Hematopoietic multipotent progenitor cell treated with erythropoietin and hydrocortisone succinate and interleukin-3 and kit ligand, for 4 days (in vitro differentiated cells): ENCODE measurements around the gene HDC.

ENCODE experiments used
- DNase-seq: peaks from one replicate; pipeline ENCODE4 v3.0.0-alpha.2; 2015

HDC gene

DNA sequence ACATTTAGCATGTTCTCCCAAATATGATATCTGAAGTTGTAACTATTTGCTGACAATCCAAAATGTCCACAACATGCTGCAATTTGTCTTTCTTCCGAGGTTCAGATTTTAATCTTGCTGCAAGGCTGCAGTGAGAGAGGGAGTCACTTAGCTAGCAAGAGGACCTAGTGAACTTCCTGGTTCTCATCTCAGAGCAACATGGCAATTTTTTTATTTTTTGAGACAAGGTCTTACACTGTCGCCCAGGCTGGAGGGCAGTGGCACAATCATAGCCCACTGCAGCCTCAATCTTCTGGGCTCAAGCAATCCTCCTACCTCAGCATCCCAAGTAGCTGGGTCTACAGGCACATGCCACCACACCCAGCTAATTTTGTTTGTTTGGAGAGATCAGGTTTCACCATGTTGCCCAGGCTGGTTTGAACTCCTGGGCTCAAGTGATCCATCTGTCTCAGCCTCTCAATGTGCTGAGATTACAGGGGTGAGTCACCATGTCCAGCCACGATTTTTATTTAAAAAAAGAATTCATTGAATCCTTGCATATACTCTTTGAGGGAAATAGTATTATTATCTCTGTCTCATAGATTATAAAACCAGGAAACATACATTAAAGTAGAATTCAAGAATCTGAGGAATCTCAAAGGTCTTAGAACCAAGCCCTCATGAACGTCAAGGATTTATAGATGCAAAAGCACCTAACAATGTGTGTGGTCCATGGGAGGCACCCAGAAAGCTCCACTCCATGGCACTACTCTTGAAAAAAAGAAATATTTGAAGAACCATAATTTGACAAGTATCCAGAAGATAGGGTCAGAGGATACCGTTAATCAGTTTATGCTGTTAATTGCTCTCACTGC is 9.1 kb downstream of the HDC start:
- peak; percentile 65 for DNase-seq

- no peak for DNase-seq
Observed at GRCh38 chr15:50252556-50252955, 13.0 kb downstream of the HDC start.

GRCh38 chr15:50251638-50252182 is 13.8 kb downstream of the HDC start:
- no peak for DNase-seq

GRCh38 chr15:50250760-50251394 is 14.6 kb downstream of the HDC start:
- no peak for DNase-seq

- DNase-seq = no peak
Observed at GRCh38 chr15:50249704-50250103, 15.8 kb downstream of the HDC start.

GRCh38 chr15:50248994-50249582 is 16.4 kb downstream of the HDC start:
- DNase-seq = no peak

DNA sequence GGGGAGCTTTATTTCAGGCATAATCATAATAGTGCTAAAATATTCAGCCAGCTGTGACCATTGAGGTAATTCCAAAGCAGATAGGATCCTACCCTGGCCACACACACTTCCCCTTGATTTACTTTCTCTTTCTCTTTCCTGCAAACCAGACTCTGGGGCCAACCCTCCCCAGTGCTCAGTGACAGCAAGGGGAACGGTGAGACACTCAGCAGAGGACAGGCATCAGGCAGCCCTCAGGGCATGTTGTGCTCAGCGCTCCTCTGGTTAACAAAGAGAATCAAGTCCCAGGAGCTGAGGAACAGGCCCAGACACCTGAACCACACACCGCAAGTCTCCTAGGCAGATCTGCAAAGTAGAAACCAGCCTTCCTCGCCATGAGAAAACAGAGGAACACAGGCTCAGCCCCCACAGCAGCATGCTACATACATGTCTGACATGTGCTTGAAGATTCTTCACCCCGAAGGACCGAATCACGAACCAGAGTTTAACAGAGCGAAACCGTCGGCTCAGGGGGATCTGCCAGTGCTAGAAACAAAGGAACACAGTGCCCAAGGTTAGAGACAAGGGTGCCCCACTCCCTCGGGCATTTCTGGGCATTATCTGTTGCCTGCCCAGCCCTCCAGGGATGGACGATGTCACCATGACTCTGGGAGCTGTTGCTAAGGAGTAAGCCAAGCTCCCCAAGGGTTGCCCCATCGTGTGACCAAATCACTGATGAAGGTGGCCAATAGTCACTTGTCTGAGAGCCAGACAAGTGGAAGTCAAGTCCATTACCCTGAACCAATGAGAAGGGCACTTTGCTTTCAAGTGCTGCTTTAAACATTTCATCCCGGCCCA is 17.5 kb downstream of the HDC start:
- DNase-seq = peak; percentile 79

DNA sequence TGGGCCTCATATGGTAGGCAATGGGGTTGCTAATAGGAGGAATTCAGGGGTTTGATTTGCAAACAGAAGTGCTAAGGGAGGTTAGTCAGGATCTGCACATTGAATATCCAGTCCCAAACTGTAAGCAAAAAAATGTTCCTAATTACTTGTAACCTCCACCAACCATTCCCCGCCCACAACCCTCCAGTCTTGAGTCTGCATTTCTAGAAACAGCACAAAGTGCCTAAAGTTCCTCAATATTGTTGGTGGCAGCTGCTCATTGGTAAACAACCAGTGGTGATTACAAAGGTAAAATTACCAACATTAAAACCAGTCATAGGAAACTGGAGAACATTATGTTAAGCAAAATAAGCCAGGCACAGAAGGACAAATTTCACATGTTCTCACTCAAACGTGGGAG is 18.9 kb downstream of the HDC start:
- DNase-seq = no peak

DNA sequence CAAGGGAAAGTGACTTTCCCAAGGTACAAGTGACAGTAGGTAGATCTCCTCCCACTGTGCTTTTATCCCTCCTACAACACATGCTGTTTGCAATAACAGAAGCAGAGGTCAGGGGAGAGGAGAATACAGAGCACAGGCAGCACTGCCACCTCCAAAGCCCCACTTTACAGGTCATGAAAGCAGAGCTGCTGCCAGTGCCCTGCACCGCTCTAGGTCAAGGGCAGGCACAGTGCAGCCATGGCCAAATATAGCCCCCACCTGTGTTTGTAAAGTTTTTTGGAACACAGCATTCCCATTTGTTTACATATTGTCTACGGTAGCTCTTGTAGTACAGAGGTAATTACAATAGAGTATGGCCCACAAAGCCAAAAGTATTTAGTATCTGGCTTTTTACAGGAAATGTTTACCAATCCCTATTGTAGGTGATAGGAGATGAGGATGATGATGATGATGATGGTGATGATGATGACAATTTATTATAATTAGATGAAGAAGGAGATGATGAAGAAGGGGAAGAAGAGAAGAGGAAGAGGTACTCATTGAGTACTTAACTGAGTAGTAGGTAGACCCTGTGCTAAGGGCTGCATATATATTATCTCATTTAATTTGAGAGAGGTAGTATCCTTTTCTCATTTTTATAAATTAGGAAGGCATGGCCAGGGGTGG is 20.4 kb downstream of the HDC start:
- DNase-seq = no peak

GRCh38 chr15:50244153-50244552 is 21.4 kb downstream of the HDC start:
- peak; percentile 32 for DNase-seq

- DNase-seq = peak; percentile 53
Observed at GRCh38 chr15:50241684-50242450, 23.7 kb downstream of the HDC start.

DNA sequence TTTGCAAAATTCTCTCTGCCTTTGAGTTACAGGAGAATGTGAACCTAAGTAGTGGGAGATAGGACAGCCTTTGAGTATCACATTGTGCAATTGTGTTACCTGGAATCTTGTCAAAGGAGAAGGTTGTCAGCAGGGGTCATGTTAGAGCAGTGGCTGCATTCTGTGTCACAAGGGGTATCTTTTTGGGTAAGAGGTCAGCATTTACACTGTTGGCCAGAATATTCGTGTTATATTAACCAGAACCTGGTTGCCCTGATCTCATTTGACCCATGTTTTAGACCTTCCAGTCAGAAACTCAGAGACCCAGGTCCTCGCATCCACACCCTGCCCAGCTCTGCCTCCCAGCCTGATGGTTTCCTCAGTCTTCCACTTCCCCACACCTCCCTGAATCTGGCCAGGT is 27.3 kb downstream of the HDC start:
- DNase-seq = no peak

DNA sequence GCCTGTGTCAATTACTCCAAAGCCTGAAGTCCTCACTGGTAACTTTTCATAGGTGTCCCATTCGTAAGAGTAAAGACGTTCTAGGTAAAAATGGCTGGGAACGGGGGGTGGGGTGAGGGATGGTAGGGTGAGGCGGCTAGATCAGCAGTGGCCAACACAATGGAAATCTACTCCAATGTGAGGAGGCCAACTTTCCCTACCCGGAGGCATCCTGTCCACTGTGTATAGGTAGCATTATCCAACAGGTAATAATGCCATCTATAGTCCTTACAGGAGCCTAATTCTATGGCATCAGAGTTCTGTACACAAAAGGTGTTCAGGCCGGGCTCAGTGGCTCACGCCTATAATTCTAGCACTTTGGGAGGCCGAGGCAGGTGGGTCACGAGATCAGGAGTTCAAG is 29.1 kb downstream of the HDC start:
- DNase-seq = no peak

DNA sequence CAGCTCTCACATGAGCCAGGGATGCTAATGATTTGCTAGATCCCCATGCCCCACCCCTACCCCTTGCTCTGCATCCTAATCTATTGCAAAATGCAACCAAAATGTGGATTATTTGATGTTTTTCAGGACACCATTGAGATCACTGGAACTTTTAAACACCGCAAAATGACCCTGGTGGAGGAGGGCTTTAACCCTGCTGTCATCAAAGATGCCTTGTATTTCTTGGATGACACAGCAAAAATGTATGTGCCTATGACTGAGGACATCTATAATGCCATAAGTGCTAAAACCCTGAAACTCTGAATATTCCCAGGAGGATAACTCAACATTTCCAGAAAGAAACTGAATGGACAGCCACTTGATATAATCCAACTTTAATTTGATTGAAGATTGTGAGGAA is 29.7 kb downstream of the HDC start:
- no peak for DNase-seq

- peak; percentile 50 for DNase-seq
Observed at GRCh38 chr15:50234764-50235163, 30.8 kb downstream of the HDC start.

- no peak for DNase-seq
Observed at GRCh38 chr15:50233192-50233736, 32.3 kb downstream of the HDC start.

GRCh38 chr15:50232791-50233190 is 32.7 kb downstream of the HDC start:
- no peak for DNase-seq

DNA sequence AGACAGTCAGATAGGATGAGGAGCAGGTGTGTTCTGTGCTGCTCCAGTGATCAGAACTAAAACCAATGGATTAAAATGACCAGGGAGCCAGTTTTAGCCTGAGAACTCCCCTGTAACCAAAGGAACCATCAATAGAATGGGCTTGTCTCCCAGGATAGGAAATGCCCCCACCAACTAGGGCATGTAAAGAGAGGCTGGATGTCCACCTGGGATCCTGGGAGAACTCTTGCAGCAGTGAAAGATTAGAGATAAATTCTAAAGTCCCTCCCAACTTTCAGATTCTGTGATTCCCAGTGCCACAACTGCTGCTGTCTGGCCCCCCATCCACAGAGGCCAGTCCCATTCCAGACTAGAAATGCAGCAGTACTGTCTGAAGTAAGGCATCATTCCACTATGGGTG is 33.8 kb downstream of the HDC start:
- no peak for DNase-seq

DNA sequence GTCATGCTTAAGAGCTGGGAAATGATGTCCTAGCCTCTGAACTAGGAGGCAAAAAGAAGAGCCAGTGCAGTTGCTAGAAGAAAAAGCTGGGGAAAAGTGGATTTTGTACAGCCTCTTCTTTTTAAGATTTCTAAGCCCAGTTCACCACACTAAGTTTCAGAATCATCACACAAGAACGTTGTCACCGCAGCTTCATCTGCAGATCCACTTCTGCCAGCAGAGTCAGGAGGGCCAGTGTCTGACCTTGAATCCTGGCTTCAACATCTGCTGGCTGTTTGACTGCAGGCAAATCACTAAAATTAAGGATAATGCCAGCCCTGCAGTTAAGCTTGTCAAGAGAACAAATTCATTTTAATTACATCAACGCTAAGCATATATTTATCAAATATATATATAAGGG is 36.2 kb downstream of the HDC start:
- no peak for DNase-seq

- DNase-seq = no peak
Observed at GRCh38 chr15:50228866-50229265, 36.7 kb downstream of the HDC start.

DNA sequence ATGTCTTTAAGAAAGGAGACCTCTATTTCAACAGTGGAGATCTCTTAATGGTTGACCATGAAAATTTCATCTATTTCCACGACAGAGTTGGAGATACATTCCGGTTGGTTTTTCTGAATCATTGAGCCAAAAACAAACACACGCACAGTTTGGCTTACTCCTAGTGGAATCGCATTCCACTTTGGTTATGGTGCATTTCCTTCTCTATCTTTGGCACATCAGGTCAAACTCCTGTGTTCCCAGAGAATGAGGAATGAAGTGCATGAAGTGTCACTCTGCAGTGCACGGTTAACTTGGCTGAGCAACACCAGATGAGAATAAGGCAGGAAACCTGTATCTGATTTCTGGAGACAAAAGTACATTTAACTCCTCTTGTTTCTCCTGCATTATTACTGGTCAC is 38.5 kb downstream of the HDC start:
- no peak for DNase-seq
